HepG2 (cell line): ENCODE results near the gene MEF2B. TPM values are rescaled to one million over a fixed set of nuclear protein-coding genes. Genes with fewer than 3 reads are reported as not detected.

ENCODE experiments used
- ATAC-seq: fragments of 200-7000 bp; cut with Tn5 transposase; 3 replicates; pipeline ENCODE4 v1.9.1; 2020; ENCODE audit warnings: mild to moderate bottlenecking, moderate library complexity
- BruUV-seq: library from RNA; stranded (reverse); fragments of 400-500 nt; replicated peaks from 2 replicates; lab custom pipeline; 2021; lab: Mats Ljungman, UMichigan
- CTCF ChIA-PET: fragments of 300-600 bp; formaldehyde crosslinking; extraction: SDS; loops from one replicate; lab custom pipeline; 2021; ENCODE audit warnings: low total read pairs, inconsistent platforms, low intra/inter-chr PET ratio; lab: Yijun Ruan, JAX
- POLR2A ChIA-PET: fragments of 350-600 bp; sonication (Branson Sonifier 250); formaldehyde crosslinking; loops from one replicate; lab custom pipeline; 2020; ENCODE audit warnings: antibody characterized with exemption, inconsistent platforms; lab: Yijun Ruan, JAX
- DNase-seq: peaks from one replicate; pipeline ENCODE4 v3.0.0-alpha.2; 2015; ENCODE audit warnings: low spot score
- FAIRE-seq: peaks from 3 replicates; lab custom pipeline; 2011; peaks lifted over from hg19 to GRCh38; lab: Jason Lieb, UNC
- H2AFZ ChIP-seq: one replicate; pipeline ENCODE4 v1.6.1; 2011; ENCODE audit warnings: low read length, inconsistent platforms
- H3K27ac ChIP-seq: fragments of 300-600 bp; 3 replicates; pipeline ENCODE4 v1.8.0; 2011; ENCODE audit warnings: mixed run types, mild to moderate bottlenecking, mixed read lengths, low read length, inconsistent platforms; ENCODE audit not compliant: insufficient read depth; ENCODE audit errors: extremely low read length
- H3K27me3 ChIP-seq, 2 experiments: fragments of 200-600 bp in 1 of 2; 2 replicates in 1 of 2; 3 replicates in 1 of 2; pipeline versions ENCODE4 v1.6.0 to v1.8.0; 2011; ENCODE audit warnings: low read length in 2 of 2, mild to moderate bottlenecking in 2 of 2, moderate library complexity in 2 of 2, inconsistent platforms in 1 of 2; ENCODE audit not compliant: insufficient read depth in 2 of 2, control insufficient read depth in 1 of 2
- H3K36me3 ChIP-seq, 2 experiments: fragments of 200-600 bp in 1 of 2; replicated peaks in 1 of 2; 2 replicates in 1 of 2; 3 replicates in 1 of 2; pipeline versions ENCODE4 v1.5.1 to v1.8.0; 2011; ENCODE audit warnings: low read length in 2 of 2, inconsistent platforms in 1 of 2; ENCODE audit not compliant: insufficient read depth in 2 of 2, control insufficient read depth in 1 of 2
- H3K4me1 ChIP-seq: 2 replicates; pipeline ENCODE4 v1.5.1; 2012; ENCODE audit warnings: low read length, inconsistent platforms; ENCODE audit not compliant: insufficient read depth
- H3K4me2 ChIP-seq: 2 replicates; pipeline ENCODE4 v1.6.0; 2011; ENCODE audit warnings: low read depth, low read length, inconsistent platforms
- H3K4me3 ChIP-seq, 3 experiments: fragments of 200-600 bp in 1 of 3; sonication (generic), shearing (Covaris generic) in 1 of 3; replicated peaks in 1 of 3; 2 replicates each; pipeline ENCODE4 v1.5.1; 2011 to 2016; ENCODE audit warnings: low read length in 3 of 3, inconsistent platforms in 2 of 3, low read depth in 2 of 3, mild to moderate bottlenecking in 2 of 3, control low read depth in 1 of 3, mixed read lengths in 1 of 3; ENCODE audit not compliant: insufficient read depth in 1 of 3
- H3K79me2 ChIP-seq: one replicate; pipeline ENCODE4 v1.6.1; 2011; ENCODE audit warnings: low read length, inconsistent platforms; ENCODE audit not compliant: insufficient read depth
- H3K9ac ChIP-seq: 2 replicates; pipeline ENCODE4 v1.6.0; 2011; ENCODE audit warnings: mild to moderate bottlenecking, low read depth, low read length, inconsistent platforms; ENCODE audit not compliant: insufficient read depth
- H3K9me3 ChIP-seq: 2 replicates; pipeline ENCODE4 v1.5.1; 2012; ENCODE audit warnings: mild to moderate bottlenecking, low read length
- H4K20me1 ChIP-seq: 2 replicates; pipeline ENCODE4 v1.6.0; 2011; ENCODE audit warnings: inconsistent platforms, mild to moderate bottlenecking, low read length, moderate library complexity; ENCODE audit not compliant: insufficient read depth
- HDAC1 ChIP-seq: sonication (generic); formaldehyde crosslinking; IDR thresholded peaks from 2 replicates; pipeline ENCODE4 v1.5.1; 2020; ENCODE audit warnings: mild to moderate bottlenecking, missing genetic modification reagents
- HNRNPH1 ChIP-seq: fragments of 200-400 bp; formaldehyde crosslinking; optimal IDR thresholded peaks from 2 replicates; pipeline ENCODE3; 2017; ENCODE audit warnings: mild to moderate bottlenecking, low read depth, low read length
- KDM3A ChIP-seq: IDR thresholded peaks from 2 replicates; pipeline ENCODE4 v1.6.1; 2018; ENCODE audit warnings: low read depth, missing compliant biosample characterization
- NFRKB ChIP-seq: fragments of 450-650 bp; IDR thresholded peaks from 2 replicates; pipeline ENCODE4 v1.6.1; 2017
- RARA ChIP-seq: IDR thresholded peaks from 2 replicates; pipeline ENCODE4 v1.6.1; 2016; ENCODE audit warnings: missing genetic modification reagents, missing compliant biosample characterization
- RERE ChIP-seq: IDR thresholded peaks from 2 replicates; pipeline ENCODE4 v1.6.1; 2016; ENCODE audit warnings: low read depth, missing genetic modification reagents, missing compliant biosample characterization
- REXO4 ChIP-seq: sonication (generic); formaldehyde crosslinking; IDR thresholded peaks from 2 replicates; pipeline ENCODE4 v1.8.0; 2022; ENCODE audit warnings: missing genetic modification reagents, mild to moderate bottlenecking, borderline replicate concordance
- SP140L ChIP-seq: sonication (generic); formaldehyde crosslinking; IDR thresholded peaks from 2 replicates; pipeline ENCODE4 v1.4.0; 2020; ENCODE audit warnings: missing genetic modification reagents, borderline replicate concordance
- TAF15 ChIP-seq: fragments of 200-400 bp; formaldehyde crosslinking; IDR thresholded peaks from one replicate; pipeline ENCODE4 v1.6.1; 2018; ENCODE audit warnings: mild to moderate bottlenecking, low read depth, low read length; ENCODE audit not compliant: poor library complexity, severe bottlenecking
- ZNF160 ChIP-seq: sonication (generic); formaldehyde crosslinking; IDR thresholded peaks from 2 replicates; pipeline ENCODE4 v1.8.0; 2022; ENCODE audit warnings: mild to moderate bottlenecking, inconsistent platforms, missing genetic modification reagents
- ZNF256 ChIP-seq: sonication (generic); formaldehyde crosslinking; conservative IDR thresholded peaks from 2 replicates; pipeline ENCODE4 v1.4.0; 2020; ENCODE audit warnings: missing genetic modification reagents
- ZNF343 ChIP-seq: sonication (generic); formaldehyde crosslinking; IDR thresholded peaks from 2 replicates; pipeline ENCODE4 v1.4.0; 2020; ENCODE audit warnings: mild to moderate bottlenecking, missing genetic modification reagents
- ZNF605 ChIP-seq: sonication (generic); formaldehyde crosslinking; IDR thresholded peaks from 2 replicates; pipeline ENCODE4 v1.8.0; 2022; ENCODE audit warnings: mild to moderate bottlenecking, missing genetic modification reagents
- ZNF781 ChIP-seq: sonication (generic); formaldehyde crosslinking; IDR thresholded peaks from 2 replicates; pipeline ENCODE4 v1.5.1; 2020; ENCODE audit warnings: borderline replicate concordance, mild to moderate bottlenecking, missing genetic modification reagents; ENCODE audit errors: not compliant biosample characterization
- ZNF816 ChIP-seq: sonication (generic); formaldehyde crosslinking; IDR thresholded peaks from 2 replicates; pipeline ENCODE4 v1.8.0; 2022; ENCODE audit warnings: missing genetic modification reagents, mild to moderate bottlenecking, borderline replicate concordance
- ZSCAN9 ChIP-seq: IDR thresholded peaks from 2 replicates; pipeline ENCODE4 v1.6.1; 2016; ENCODE audit warnings: borderline replicate concordance
- WGBS: methylation state at CpG from one replicate; pipeline ENCODE4 v1.1.6; 2017; ENCODE audit warnings: low lambda C conversion rate; 5-methylcytosine and 5-hydroxymethylcytosine counted together
- in situ Hi-C: cut with HindIII; loops from 2 replicates; pipeline ENCODE4 v1.10.0; 2017; ENCODE audit warnings: low pct_unique_long_range_greater_than_20kb; ENCODE audit not compliant: extremely low pct_ligation_motif_present
- intact Hi-C: fragments of 100-400 bp; cut with micrococcal nuclease; formaldehyde crosslinking; loops from one replicate; pipeline ENCODE4 v1.10.0; 2022; ENCODE audit not compliant: unreplicated experiment
- polyA plus RNA-seq, 8 experiments: library from polyadenylated mRNA; depleted of rRNA in 3 of 8; stranded (reverse) in 7 of 8; unstranded in 1 of 8; fragments of >200 nt; fragmentation: Illumina TruSeq in 4 of 8; extraction: Trizol in 4 of 8; gene quantifications; 2 replicates each; pipeline versions ENCODE4 v1.2.1 to v1.2.3, GENCODE V29; 2011 to 2016; ENCODE audit warnings: low read depth in 4 of 8, missing spikeins in 1 of 8, mixed read lengths in 1 of 8; ENCODE audit not compliant: insufficient read depth in 1 of 8
- total RNA-seq, 5 experiments: library from RNA; depleted of rRNA; stranded (reverse); fragments of >200 nt; fragmentation: Illumina TruSeq; extraction: Trizol; gene quantifications; 2 replicates each; pipeline ENCODE4 v1.2.3, GENCODE V29; 2016; ENCODE audit warnings: low read depth in 1 of 5
- TF ChIP-seq, protein P1 (sequence below): sonication (generic); formaldehyde crosslinking; IDR thresholded peaks from 2 replicates; pipeline ENCODE4 v1.8.1; 2023; ENCODE audit warnings: mild to moderate bottlenecking, missing genetic modification reagents

Gene MEF2B
- total and polyA plus RNA-seq, 2 of the 13 experiments (the other 11 are each of a cell fraction or from before 2014, with no cell fraction given): 1.2 to 1.7 TPM

DNA sequence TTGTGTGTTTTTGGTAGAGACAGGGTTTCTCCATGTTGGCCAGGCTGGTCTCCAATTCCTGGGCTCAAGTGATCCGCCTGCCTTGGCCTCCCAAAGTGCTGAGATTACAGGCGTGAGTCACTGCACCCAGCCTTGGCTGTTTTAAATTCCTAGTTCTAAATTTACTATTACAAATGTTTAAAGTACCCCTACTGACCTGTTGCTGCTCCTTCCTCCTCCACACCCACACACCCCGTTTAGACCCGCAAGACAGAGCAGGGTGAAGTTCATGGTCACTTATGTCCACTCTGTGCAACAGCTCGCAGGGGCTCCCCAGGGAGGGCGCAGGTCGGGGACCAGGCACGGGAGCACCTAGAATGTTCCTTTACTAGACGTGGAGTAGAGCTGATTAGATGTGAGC lies 60.5 kb downstream of the MEF2B start:
- no peaks in the 10 kb centered on the region for H3K79me2 ChIP-seq
- H2AFZ ChIP-seq: no peak overlapping the region
- WGBS: 65% methylated on average over 9 of the region's 9 CpGs
- CTCF ChIA-PET: no interaction called here
- no peak overlapping the region for H3K4me3 ChIP-seq
- peaks cover 50% of the 10 kb centered on the region for H3K4me1 ChIP-seq
- intact Hi-C loops (no loop called here), in situ Hi-C loops (no loop called here)
- no peak for ATAC-seq
- no TSS peak for BruUV-seq
- no peaks in the 10 kb centered on the region for H3K36me3 ChIP-seq
- TF ChIP-seq HDAC1 (CRISPR knock-in tag): no peak
- no peak for TF ChIP-seq KDM3A (CRISPR knock-in tag)
- no peak for TF ChIP-seq ZNF816 (CRISPR knock-in tag)
- TF ChIP-seq TAF15: no peak
- TF ChIP-seq NFRKB: no peak
- no peak for TF ChIP-seq RARA (CRISPR knock-in tag)
- TF ChIP-seq ZNF256 (CRISPR knock-in tag): no peak
- no peak for TF ChIP-seq SP140L (CRISPR knock-in tag)
- no peak for TF ChIP-seq ZSCAN9 (CRISPR knock-in tag)
- TF ChIP-seq HNRNPH1: no peak
- TF ChIP-seq, protein P1, sequence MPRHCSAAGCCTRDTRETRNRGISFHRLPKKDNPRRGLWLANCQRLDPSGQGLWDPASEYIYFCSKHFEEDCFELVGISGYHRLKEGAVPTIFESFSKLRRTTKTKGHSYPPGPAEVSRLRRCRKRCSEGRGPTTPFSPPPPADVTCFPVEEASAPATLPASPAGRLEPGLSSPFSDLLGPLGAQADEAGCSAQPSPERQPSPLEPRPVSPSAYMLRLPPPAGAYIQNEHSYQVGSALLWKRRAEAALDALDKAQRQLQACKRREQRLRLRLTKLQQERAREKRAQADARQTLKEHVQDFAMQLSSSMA (CRISPR knock-in tag): no peak
- no peak for TF ChIP-seq REXO4 (CRISPR knock-in tag)
- TF ChIP-seq ZNF781 (CRISPR knock-in tag): no peak
- TF ChIP-seq ZNF605: no peak
- TF ChIP-seq RERE: no peak
- TF ChIP-seq ZNF343: no peak
- TF ChIP-seq ZNF160 (CRISPR knock-in tag): no peak
- FAIRE-seq: no peak
- no peak for DNase-seq
- POLR2A ChIA-PET: interaction anchor here (0.7 to 1.4 kb wide), 2 partner anchors 10 to 46 kb away, joined by 3 to 5 read pairs; partner anchors contain the start of gene SLC25A42
- H3K4me2 ChIP-seq: no peak overlapping the region
- no peaks in the 10 kb centered on the region for H3K9me3 ChIP-seq
- no peak overlapping the region for H3K27ac ChIP-seq
- H3K9ac ChIP-seq: no peak overlapping the region
- H4K20me1 ChIP-seq: no peaks in the 10 kb centered on the region
- H3K27me3 ChIP-seq: no peaks in the 10 kb centered on the region
